ENCODE results near the gene MYO1E. TPM values are rescaled to one million over a fixed set of nuclear protein-coding genes. Genes with fewer than 3 reads are reported as not detected.
A peak's percentile ranks its signal among the peaks of the same experiment; 100 is the strongest.

MYO1E gene
- total RNA-seq, 6 experiments from 2014 or later: 108 to 142 (median 115) TPM

DNA sequence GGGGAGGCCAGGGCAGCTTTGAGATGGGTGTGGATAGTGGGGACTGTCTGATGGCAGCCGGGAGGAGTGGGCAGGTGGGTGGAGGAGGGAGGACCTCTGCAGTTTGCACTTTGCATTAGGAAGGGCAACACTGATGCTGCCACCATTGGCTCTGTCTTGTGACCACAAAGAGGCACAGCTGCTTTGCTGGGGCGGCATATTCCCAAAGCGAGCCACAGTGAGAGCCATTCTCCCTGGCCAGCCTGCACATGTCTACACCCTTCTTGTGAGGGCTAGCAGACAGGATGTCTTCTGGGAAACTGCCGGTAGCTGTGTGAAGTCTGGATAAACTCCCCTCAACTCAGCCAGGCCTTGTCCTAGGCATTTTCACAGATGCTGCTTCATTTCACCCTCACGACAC lies 229.4 kb downstream of the MYO1E start:
- H3K4me3 Mint-ChIP-seq: no peak overlapping the region
- H3K27me3 Mint-ChIP-seq (ENCODE audit: insufficient read depth): no peaks in the 10 kb centered on the region
- DNase-seq: no peak
- H3K27ac Mint-ChIP-seq: no peak overlapping the region
- peaks cover 6% of the 10 kb centered on the region for H3K4me1 Mint-ChIP-seq (ENCODE audit: low read depth)
- TF ChIP-seq, protein P1, sequence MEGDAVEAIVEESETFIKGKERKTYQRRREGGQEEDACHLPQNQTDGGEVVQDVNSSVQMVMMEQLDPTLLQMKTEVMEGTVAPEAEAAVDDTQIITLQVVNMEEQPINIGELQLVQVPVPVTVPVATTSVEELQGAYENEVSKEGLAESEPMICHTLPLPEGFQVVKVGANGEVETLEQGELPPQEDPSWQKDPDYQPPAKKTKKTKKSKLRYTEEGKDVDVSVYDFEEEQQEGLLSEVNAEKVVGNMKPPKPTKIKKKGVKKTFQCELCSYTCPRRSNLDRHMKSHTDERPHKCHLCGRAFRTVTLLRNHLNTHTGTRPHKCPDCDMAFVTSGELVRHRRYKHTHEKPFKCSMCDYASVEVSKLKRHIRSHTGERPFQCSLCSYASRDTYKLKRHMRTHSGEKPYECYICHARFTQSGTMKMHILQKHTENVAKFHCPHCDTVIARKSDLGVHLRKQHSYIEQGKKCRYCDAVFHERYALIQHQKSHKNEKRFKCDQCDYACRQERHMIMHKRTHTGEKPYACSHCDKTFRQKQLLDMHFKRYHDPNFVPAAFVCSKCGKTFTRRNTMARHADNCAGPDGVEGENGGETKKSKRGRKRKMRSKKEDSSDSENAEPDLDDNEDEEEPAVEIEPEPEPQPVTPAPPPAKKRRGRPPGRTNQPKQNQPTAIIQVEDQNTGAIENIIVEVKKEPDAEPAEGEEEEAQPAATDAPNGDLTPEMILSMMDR (IDR thresholded peaks at IDR 0.05): no peak
- peaks cover 4% of the 10 kb centered on the region; the same call in 1 of the 2 replicates for H3K36me3 Mint-ChIP-seq (ENCODE audit: low read depth)
- H3K9me3 Mint-ChIP-seq: no peaks in the 10 kb centered on the region

DNA sequence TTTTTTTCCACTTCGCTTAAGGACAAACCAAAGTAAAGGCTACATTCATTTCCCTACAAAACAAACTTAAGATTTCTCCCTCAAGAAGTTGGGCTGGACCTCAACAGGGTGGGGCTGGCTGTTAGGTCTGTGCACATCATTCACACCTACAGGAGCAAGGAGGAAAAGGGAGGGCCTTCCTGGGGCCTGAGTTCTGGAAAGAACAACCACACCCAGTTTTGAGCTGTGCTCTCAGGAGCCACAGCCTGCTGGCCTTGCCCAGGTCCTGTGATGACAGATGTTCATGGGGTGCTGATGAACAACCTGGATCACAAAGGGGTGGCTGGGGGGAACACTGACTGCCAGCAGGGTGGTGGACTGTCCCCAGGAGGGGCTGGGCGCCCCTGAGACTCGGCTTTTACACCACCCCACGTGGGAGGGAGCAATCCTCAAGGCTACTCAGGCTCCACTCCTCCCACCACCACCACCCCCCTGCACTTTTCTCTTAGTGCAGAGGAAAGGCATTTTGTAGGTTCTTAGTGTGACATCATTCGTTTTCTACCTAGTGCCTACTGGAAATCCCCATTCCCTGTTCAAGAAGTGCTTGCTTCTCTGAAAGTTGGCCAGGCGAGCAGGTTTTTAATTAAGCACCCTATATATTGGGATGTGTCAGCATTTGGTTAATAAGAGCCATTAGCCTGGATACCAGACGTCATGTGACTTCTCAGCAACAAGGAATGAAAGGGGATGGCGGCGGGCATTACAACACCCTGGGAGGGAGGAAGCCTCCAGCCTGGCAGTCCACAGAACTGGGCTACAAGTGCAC lies 232.0 kb downstream of the MYO1E start:
- peaks cover 8% of the 10 kb centered on the region for H3K36me3 Mint-ChIP-seq (ENCODE audit: low read depth)
- TF ChIP-seq, protein P1 (IDR thresholded peaks at IDR 0.05): no peak
- H3K4me1 Mint-ChIP-seq (ENCODE audit: low read depth): no peaks in the 10 kb centered on the region
- peak overlapping the region; percentile 29; the same call in 1 of the 2 replicates for H3K27ac Mint-ChIP-seq
- no peak for DNase-seq
- no peaks in the 10 kb centered on the region for H3K9me3 Mint-ChIP-seq
- no peak overlapping the region for H3K4me3 Mint-ChIP-seq
- no peaks in the 10 kb centered on the region for H3K27me3 Mint-ChIP-seq (ENCODE audit: insufficient read depth)

DNA sequence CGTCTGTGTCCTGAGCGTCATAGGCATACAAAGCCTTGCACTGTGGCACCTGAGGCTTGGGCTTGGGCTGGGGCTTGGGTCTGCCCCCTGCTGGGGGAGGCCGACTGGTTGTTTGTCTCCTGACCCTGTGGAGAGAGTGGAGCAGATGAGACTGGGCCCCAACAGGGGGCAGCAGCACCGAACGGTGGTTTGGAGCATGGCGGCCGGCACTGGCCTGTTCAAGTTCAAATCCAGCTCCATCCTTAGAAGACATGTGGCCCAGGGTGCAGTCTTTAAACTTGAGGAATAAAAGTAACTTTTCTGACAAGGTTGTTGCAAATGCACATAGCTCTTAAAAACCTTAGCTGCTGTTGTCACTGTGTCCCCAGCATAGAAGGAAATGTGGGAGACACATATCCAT lies 234.4 kb downstream of the MYO1E start:
- no peaks in the 10 kb centered on the region for H3K27me3 Mint-ChIP-seq (ENCODE audit: insufficient read depth)
- no peaks in the 10 kb centered on the region for H3K4me1 Mint-ChIP-seq (ENCODE audit: low read depth)
- no peak overlapping the region for H3K27ac Mint-ChIP-seq
- H3K4me3 Mint-ChIP-seq: no peak overlapping the region
- DNase-seq: peak; percentile 26
- no peaks in the 10 kb centered on the region for H3K9me3 Mint-ChIP-seq
- TF ChIP-seq, protein P1 (IDR thresholded peaks at IDR 0.05): peak; percentile 80
- H3K36me3 Mint-ChIP-seq (ENCODE audit: low read depth): peaks cover 17% of the 10 kb centered on the region

DNA sequence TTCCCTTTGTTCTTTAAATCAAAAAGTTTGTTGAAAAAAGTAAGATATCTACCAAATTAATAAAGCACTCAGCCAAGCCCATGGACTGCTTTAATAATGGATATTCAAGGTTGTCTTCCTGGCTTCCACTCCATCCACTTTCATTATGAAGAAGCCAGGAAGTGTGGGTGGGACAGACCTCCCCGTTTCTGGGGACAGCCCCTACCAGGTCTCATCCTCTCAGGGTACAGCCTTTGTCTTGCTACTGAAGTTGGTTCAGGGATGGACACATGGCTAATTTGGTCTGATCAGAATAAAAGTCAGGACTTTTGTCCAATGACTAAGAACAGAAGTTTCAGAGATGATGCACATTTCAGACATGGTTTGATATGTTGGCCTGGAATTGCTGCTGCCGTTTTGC lies 235.1 kb downstream of the MYO1E start:
- H3K9me3 Mint-ChIP-seq: no peaks in the 10 kb centered on the region
- peaks cover 21% of the 10 kb centered on the region for H3K36me3 Mint-ChIP-seq (ENCODE audit: low read depth)
- H3K27ac Mint-ChIP-seq: no peak overlapping the region
- TF ChIP-seq, protein P1 (IDR thresholded peaks at IDR 0.05): no peak
- H3K4me1 Mint-ChIP-seq (ENCODE audit: low read depth): no peaks in the 10 kb centered on the region
- H3K4me3 Mint-ChIP-seq: no peak overlapping the region
- DNase-seq: no peak
- H3K27me3 Mint-ChIP-seq (ENCODE audit: insufficient read depth): no peaks in the 10 kb centered on the region; the same call in 1 of the 2 replicates

DNA sequence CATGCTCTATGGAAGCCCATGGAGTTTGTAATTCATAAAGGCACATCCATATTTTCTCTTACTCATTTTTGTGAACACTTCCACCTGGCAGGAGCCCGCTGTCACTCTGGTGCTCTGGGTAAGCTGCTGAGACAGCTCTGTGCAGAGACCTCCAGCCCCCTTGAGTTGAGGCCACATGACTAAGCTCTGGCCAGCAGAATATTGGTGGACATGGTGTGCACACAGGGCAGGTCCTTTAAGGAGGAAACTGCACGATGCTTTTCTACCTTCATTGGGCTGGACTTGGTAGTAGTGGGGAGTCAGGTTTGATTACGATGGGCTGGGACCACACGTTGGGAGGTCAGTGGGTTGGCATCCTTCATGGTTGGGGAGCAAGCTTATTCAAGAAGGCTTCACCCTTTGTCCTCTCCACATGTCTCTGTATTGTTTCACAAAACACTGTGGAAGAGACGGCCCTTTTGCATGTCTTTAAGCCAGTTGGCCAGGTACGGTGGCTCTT lies 238.7 kb downstream of the MYO1E start:
- Mint-ChIP-seq H3K36me3 (ENCODE audit: low read depth) (peaks cover 51% of the 10 kb centered on the region), H3K9me3 (peaks cover 19% of the 10 kb centered on the region), H3K4me1 (ENCODE audit: low read depth) (no peaks in the 10 kb centered on the region), H3K4me3 (no peak overlapping the region), H3K27ac (no peak overlapping the region), H3K27me3 (ENCODE audit: insufficient read depth) (peaks cover 1% of the 10 kb centered on the region; the same call in 1 of the 2 replicates)
- TF ChIP-seq, protein P1 (IDR thresholded peaks at IDR 0.05): no peak
- no peak for DNase-seq
